IMR-90 (cell line): Measurements from ENCODE around the gene TMEM245. TPM values are rescaled to one million over a fixed set of nuclear protein-coding genes. Genes with fewer than 3 reads are reported as not detected.

Experiments
- ATAC-seq: fragments of 200-7000 bp; cut with Tn5 transposase; 2 replicates; pipeline ENCODE4 v1.9.1; 2020; ENCODE audit warnings: low read depth, mild to moderate bottlenecking, moderate library complexity
- BruUV-seq: library from RNA; stranded (reverse); fragments of 400-500 nt; replicated peaks from 2 replicates; lab custom pipeline; 2021; lab: Mats Ljungman, UMichigan
- CTCF ChIA-PET: fragments of 300-600 bp; formaldehyde crosslinking; extraction: SDS; loops from one replicate; lab custom pipeline; 2021; ENCODE audit warnings: antibody characterized with exemption; lab: Yijun Ruan, JAX
- POLR2A ChIA-PET: fragments of 300-600 bp; sonication (Branson Sonifier 250); formaldehyde crosslinking; loops from one replicate; lab custom pipeline; 2022; ENCODE audit warnings: antibody characterized with exemption; ENCODE audit not compliant: unreplicated experiment; lab: Charles Lee
- DNase-seq: peaks from one replicate; pipeline ENCODE4 v3.0.0; 2013
- H2AFZ ChIP-seq: replicated peaks from 2 replicates; pipeline ENCODE3; 2013; ENCODE audit warnings: low read length, mild to moderate bottlenecking; ENCODE audit not compliant: poor library complexity
- H2AK5ac ChIP-seq: 2 replicates; pipeline ENCODE4 v1.6.1; 2013; ENCODE audit warnings: low read depth, low read length, inconsistent platforms
- H2AK9ac ChIP-seq: replicated peaks from 2 replicates; pipeline ENCODE3; 2013; ENCODE audit warnings: mild to moderate bottlenecking, low read depth, low read length, moderate library complexity; ENCODE audit not compliant: poor library complexity
- H2BK120ac ChIP-seq: 2 replicates; pipeline ENCODE4 v1.6.1; 2013; ENCODE audit warnings: low read depth, low read length, inconsistent platforms
- H2BK15ac ChIP-seq: 3 replicates; pipeline ENCODE4 v1.6.1; 2013; ENCODE audit warnings: low read depth, low read length, inconsistent platforms
- H2BK20ac ChIP-seq: 2 replicates; pipeline ENCODE4 v1.6.1; 2013; ENCODE audit warnings: low read depth, mild to moderate bottlenecking, inconsistent platforms, low read length, moderate library complexity
- H2BK5ac ChIP-seq: 2 replicates; pipeline ENCODE4 v1.6.1; 2013; ENCODE audit warnings: mild to moderate bottlenecking, low read depth, low read length, inconsistent platforms; ENCODE audit not compliant: poor library complexity, severe bottlenecking
- H3K14ac ChIP-seq: replicated peaks from 2 replicates; pipeline ENCODE4 v1.6.1; 2013; ENCODE audit warnings: low read depth, low read length, inconsistent platforms
- H3K18ac ChIP-seq: 2 replicates; pipeline ENCODE4 v1.6.1; 2013; ENCODE audit warnings: low read depth, low read length, control low read depth
- H3K23ac ChIP-seq: 2 replicates; pipeline ENCODE4 v1.6.1; 2013; ENCODE audit warnings: low read depth, low read length, inconsistent platforms
- H3K27ac ChIP-seq: 2 replicates; pipeline ENCODE4 v1.5.1; 2013; ENCODE audit warnings: mild to moderate bottlenecking, control low read depth, low read length; ENCODE audit not compliant: insufficient read depth
- H3K27me3 ChIP-seq: 2 replicates; pipeline ENCODE4 v1.6.1; 2013; ENCODE audit warnings: low read length; ENCODE audit not compliant: control insufficient read depth, insufficient read depth
- H3K36me3 ChIP-seq: 2 replicates; pipeline ENCODE4 v1.6.1; 2013; ENCODE audit warnings: low read length, mixed read lengths; ENCODE audit not compliant: control insufficient read depth, insufficient read depth
- H3K4ac ChIP-seq: 2 replicates; pipeline ENCODE4 v1.6.1; 2013; ENCODE audit warnings: low read depth, low read length, inconsistent platforms
- H3K4me1 ChIP-seq: 2 replicates; pipeline ENCODE4 v1.6.1; 2013; ENCODE audit warnings: low read length, mixed read lengths; ENCODE audit not compliant: control insufficient read depth, insufficient read depth
- H3K4me2 ChIP-seq: 2 replicates; pipeline ENCODE4 v1.6.1; 2013; ENCODE audit warnings: low read depth, mild to moderate bottlenecking, control low read depth, low read length, moderate library complexity
- H3K4me3 ChIP-seq: 2 replicates; pipeline ENCODE4 v1.5.1; 2013; ENCODE audit warnings: low read depth, mild to moderate bottlenecking, control low read depth, low read length, moderate library complexity; ENCODE audit not compliant: insufficient read depth
- H3K56ac ChIP-seq: 2 replicates; pipeline ENCODE4 v1.6.1; 2013; ENCODE audit warnings: low read length, inconsistent platforms; ENCODE audit not compliant: insufficient read depth; ENCODE audit errors: extremely low read depth
- H3K79me1 ChIP-seq, 2 experiments: 2 replicates each; pipeline ENCODE4 v1.6.1; 2013; ENCODE audit warnings: low read length in 2 of 2, inconsistent platforms in 1 of 2, low read depth in 1 of 2
- H3K9ac ChIP-seq: 2 replicates; pipeline ENCODE4 v1.6.1; 2013; ENCODE audit warnings: low read depth, low read length, control low read depth
- H3K9me1 ChIP-seq: 2 replicates; pipeline ENCODE4 v1.6.1; 2013; ENCODE audit warnings: low read length, inconsistent platforms; ENCODE audit not compliant: insufficient read depth
- H3K9me3 ChIP-seq: 2 replicates; pipeline ENCODE4 v1.6.1; 2013; ENCODE audit warnings: low read length; ENCODE audit not compliant: control insufficient read depth, insufficient read depth
- H4K20me1 ChIP-seq: 2 replicates; pipeline ENCODE4 v1.6.1; 2013; ENCODE audit warnings: low read length, inconsistent platforms; ENCODE audit not compliant: insufficient read depth
- H4K5ac ChIP-seq: 2 replicates; pipeline ENCODE4 v1.6.1; 2013; ENCODE audit warnings: mild to moderate bottlenecking, low read depth, low read length, control low read depth
- H4K8ac ChIP-seq, 2 experiments: 2 replicates each; pipeline ENCODE4 v1.6.1; 2013; ENCODE audit warnings: low read depth in 2 of 2, low read length in 2 of 2, control low read depth in 1 of 2, inconsistent platforms in 1 of 2
- H4K91ac ChIP-seq: 2 replicates; pipeline ENCODE4 v1.6.1; 2013; ENCODE audit warnings: low read depth, low read length, inconsistent platforms; ENCODE audit not compliant: insufficient read depth
- CEBPB ChIP-seq: IDR thresholded peaks from 2 replicates; pipeline ENCODE4 v1.6.1; 2012; ENCODE audit warnings: low read depth, low read length, improper control_type of control experiment
- RCOR1 ChIP-seq: IDR thresholded peaks from 2 replicates; pipeline ENCODE4 v1.6.1; 2012; ENCODE audit warnings: mild to moderate bottlenecking, low read length, improper control_type of control experiment; ENCODE audit not compliant: insufficient replicate concordance
- WGBS, 2 experiments: methylation state at CpG; one replicate each; pipeline versions ENCODE4 v1.1.5 to v1.1.7; 2013; ENCODE audit warnings: missing lambda C conversion rate in 2 of 2; ENCODE audit not compliant: insufficient read length in 1 of 2; ENCODE audit errors: extremely low coverage in 2 of 2; 5-methylcytosine and 5-hydroxymethylcytosine counted together
- dilution Hi-C: fragments of 300-500 bp; cut with HindIII; formaldehyde crosslinking; loops from one replicate; pipeline ENCODE4 v1.14.3; 2018; ENCODE audit warnings: low sequenced_read_pairs; ENCODE audit not compliant: unreplicated experiment
- in situ Hi-C: fragments of 300-500 bp; cut with MboI; formaldehyde crosslinking; loops from 3 replicates; pipeline ENCODE4 v1.14.3; 2019; ENCODE audit warnings: low sequenced_read_pairs, inconsistent platforms, mixed read lengths
- intact Hi-C: fragments of 100-400 bp; cut with micrococcal nuclease; formaldehyde crosslinking; loops from 2 replicates; pipeline ENCODE4 v1.10.0; 2022
- polyA plus RNA-seq, 3 experiments: library from polyadenylated mRNA; depleted of rRNA; stranded (reverse); fragments of >200 nt; gene quantifications; 2 replicates each; pipeline ENCODE4 v1.2.3, GENCODE V29; 2012; ENCODE audit warnings: low replicate concordance in 1 of 3
- total RNA-seq: library from RNA; depleted of rRNA; stranded (reverse); fragments of >200 nt; gene quantifications from 2 replicates; pipeline ENCODE4 v1.2.3, GENCODE V29; 2012

TMEM245 gene
- total and polyA plus RNA-seq, 2 of the 4 experiments (the other 2 are of a cell fraction): 24.8 to 57.9 TPM

DNA sequence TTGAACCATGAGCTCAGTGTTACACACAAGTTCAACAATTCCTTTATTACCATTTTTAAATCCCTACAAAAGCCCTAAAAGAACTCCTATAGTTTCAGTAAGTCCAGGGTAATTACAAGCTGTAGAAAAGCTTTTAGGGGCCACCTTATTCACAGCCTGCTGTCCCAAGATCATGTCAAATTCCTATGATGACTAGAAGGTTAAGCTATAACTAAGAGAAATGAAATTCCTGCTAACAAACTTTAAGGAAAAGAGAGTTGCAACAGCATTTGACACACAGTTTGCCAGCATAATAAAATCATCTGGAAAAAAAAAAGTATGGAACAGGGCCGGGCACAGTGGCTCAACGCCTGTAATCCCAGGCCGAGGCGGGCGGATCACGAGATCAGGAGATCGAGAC is 31.5 kb downstream of the TMEM245 start:
- Histone ChIP-seq H3K79me1 (peaks cover 25 to 57% of the 10 kb centered on the region in 2 experiments), H2BK5ac (no peak overlapping the region), H3K23ac (no peak overlapping the region), H2AK5ac (no peak overlapping the region), H3K9me1 (0 out of 2 replicates have a peak, but pooled peaks cover 4% of the 10 kb centered on the region), H3K14ac (no peak overlapping the region), H4K91ac (no peak overlapping the region), H3K4me2 (no peak overlapping the region), H2AK9ac (no peak overlapping the region), H3K9me3 (no peaks in the 10 kb centered on the region), H3K4me1 (no peaks in the 10 kb centered on the region; the same call in 1 of the 2 replicates), H3K27ac (no peak overlapping the region), H3K4ac (no peak overlapping the region), H3K9ac (no peak overlapping the region), H3K18ac (no peak overlapping the region), H3K27me3 (no peaks in the 10 kb centered on the region), H3K36me3 (peaks cover 17% of the 10 kb centered on the region), H2AFZ (no peak overlapping the region), H3K4me3 (no peak overlapping the region), H2BK15ac (no peak overlapping the region; the same call in 2 of the 3 replicates), H2BK120ac (no peak overlapping the region), H4K20me1 (no peaks in the 10 kb centered on the region), H3K56ac (no peak overlapping the region), H4K5ac (no peak overlapping the region), H2BK20ac (no peak overlapping the region), H4K8ac (no peak overlapping the region)
- DNase-seq: peak; percentile 47
- BruUV-seq: no TSS peak
- ATAC-seq: peak; percentile 48
- ChIA-PET CTCF (no interaction called here), POLR2A (no interaction called here)
- TF ChIP-seq CEBPB: peak; percentile 37; the same call in 1 of the 2 replicates
- no peak for TF ChIP-seq RCOR1
- in situ Hi-C loops: no loop called here
- intact Hi-C loops: no loop called here
- dilution Hi-C loops: no loop called here
- no CpG with 5 or more reads among the region's 7 CpGs for WGBS, 2 experiments
